ENCODE results near the gene STK10.

STK10 gene

DNA sequence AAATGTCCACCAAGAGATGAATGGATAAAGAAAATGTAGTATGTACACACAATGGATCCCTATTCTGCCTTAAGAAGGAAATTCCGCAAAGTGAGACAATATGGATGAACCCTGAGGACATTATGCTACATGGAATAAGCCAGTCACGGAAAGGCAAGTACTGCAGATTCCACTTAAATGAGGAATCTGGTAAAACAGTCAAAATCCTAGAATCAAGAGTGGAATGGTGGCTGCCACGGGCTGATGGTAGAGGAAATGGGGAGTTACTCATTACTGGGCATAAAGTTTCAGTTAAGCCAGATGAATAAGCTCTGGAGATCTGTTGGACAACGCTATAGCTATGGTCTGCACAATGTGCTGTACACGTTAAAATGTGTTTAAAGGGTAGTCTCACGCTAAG lies 47.2 kb downstream of the STK10 start:
- DNase-seq: no peak

DNA sequence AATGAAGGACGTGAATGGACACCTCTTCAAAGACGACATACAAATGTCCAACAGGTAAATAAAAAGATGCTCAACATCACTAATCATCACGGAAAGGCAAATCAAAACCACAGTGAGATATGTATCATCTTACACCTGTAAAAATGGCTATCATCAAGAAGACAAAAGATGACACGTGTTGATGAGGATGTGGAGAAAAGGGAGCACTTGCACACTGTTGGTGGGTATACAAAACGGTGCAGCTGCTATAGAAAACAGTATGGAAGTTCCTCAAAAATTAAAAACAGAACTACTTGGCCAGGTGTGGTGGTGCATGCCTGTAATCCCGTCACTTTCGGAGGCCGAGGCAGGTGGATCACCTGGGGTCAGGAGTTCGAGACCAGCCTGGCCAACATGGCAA lies 47.9 kb downstream of the STK10 start:
- DNase-seq: no peak

DNA sequence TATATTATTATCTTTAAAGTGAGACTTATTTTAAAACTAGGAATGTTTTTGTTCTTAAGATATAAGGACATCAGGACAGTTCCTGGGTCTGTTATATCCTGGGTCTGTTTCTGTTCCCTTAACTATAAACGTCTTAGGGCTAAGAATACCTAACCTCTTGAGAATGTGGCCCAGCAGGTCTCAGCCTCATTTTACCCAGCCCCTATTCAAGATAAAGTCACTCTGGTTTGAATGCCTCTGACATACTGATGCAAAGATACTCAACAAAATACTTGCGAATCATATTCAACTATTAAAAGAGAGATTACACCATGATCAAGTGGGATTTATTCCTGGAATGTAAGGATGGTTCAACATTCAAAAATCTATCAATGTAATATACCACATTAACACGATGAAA lies 51.0 kb downstream of the STK10 start:
- DNase-seq: no peak

DNA sequence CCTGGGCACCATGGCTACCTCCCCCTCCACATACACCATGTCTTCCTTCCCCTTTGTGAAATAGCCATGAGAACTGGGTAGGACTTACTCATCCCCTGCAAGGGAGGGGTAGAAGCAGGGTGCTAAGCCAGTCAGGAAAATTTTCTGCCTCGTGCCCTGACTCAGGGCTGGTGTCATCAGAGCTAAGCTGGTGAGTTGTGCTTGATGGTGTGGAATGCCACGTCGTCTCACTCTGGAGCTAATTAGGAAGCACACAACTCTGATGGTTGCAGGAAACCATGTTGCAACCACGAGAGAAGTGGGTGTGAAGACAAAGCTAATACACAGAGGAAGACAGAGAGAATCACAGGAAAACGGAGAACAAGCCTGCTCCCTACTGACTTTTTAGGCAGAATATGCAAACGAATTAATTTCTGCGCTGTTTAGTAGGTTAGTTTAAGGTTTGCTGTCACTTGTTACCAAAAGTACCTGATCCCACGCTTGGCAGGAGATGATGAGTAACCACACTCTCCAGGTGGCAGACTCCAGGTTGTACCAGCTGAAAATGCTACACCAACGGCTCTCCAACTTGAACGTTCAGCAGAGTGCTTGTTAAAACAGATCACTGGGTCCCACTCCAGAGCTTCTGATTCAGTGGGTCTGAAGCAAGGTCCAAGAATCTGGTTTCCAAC lies 54.5 kb downstream of the STK10 start:
- peak; percentile 78 for DNase-seq

DNA sequence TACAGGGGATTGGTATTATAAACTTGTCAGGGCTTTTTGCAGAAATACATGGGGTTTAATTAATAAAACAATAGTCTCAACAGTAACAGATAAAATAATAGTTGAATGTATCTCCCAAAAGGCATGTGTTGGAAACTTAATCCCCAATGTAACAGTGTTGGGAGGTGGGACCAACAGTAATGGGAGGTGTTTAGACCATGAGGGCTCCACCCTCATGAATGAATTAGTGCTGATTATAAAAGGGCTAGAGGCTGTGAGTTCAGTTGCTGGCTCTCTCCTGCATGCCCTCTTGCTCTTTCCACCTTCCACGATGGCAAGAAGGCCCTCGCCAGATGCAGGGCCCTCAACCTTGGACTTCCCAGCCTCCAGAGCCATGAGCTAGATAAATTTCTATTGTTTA lies 56.3 kb downstream of the STK10 start:
- no peak for DNase-seq

DNA sequence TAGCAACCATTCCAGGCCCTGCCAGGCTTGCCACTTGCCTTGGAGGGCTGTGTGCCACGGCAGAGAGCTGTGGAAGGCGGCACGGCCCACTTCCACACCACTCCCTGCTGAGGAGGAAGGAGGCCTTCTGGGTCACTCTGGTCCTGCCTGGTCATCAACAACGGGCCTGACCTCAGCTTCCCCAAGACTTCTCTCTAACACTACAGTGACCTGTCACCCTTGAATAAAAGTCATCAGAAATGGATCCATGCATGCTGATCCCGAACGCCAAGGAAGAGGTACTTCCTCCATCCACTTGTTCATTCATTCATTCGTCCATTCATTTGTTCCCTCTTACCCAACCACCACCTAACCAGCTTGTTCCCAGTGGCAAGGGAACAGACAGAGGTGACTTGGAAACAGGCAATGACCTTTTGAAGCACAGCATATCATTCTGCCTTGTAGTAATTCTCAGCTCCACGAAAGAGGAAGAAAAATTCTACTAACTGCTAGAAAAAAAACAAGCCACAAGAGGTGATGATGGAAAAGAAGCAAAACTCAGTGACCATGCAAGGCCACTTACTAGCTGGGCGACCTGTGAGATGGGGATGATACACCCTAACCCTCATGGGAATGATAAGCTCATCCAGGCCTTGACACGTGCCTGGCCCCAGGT lies 58.6 kb downstream of the STK10 start:
- DNase-seq: no peak

DNA sequence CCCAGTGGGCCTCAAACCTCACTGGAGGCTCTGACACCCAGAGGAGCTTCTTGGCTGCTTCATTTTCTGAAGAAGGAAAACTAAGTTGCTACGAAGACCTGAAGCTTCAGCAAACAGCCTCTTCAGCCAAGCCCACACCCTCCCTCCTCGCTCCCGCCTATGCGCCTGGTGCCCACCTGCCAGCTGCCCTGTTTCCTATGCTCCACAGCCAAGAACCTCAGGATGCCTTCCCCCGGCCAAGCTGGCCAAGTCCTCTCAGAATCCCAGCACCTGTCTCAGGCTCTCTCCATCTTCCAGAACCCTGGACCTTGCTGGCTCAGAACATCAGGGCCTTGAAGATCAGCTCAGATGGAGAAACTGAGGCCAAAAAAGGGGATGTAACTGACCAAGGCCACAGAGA lies 60.4 kb downstream of the STK10 start:
- DNase-seq: no peak

DNA sequence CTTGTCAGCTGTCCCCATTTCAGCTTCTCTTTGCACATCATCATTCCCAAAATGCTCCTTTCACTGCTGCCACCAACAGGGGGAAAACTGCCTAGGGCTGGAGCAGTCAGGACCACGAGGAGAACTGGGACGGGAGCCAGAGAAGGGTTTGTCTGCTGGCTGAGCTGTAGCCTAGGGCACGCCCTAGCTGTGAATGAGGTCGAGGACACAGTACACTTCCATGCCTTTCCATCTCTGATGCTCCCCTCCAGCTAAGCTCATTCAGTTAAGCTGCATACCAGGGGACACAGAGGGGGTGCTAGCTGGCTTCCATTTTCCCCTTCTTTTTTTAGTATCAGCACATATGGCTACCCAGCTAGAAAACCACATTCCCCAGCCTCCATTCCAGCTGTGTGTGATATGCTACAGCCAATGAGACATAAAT lies 64.7 kb downstream of the STK10 start:
- DNase-seq: peak; percentile 63

- DNase-seq: no peak
Measured at GRCh38 chr5:172119921-172120688, 67.9 kb downstream of the STK10 start.

DNA sequence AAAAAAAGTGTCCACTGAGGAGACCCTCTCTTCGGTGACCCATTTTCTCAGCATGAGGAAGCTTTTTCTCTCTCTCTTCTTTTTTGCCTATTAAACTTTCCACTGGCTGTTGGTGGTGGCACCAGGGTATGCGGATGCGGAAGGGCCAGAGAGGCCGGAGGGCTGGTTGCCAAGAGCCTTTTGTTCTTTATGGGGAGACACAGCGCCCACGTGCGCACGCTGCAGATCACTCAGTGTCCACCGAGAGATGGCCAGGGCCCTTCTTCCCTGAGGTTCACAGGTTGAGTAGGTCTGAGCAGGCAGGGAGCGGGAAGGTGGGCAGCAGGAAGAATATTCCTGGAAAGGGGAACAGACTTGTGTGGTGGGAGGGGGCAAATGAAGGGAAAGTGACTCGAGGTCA lies 69.1 kb downstream of the STK10 start:
- DNase-seq: no peak

GRCh38 chr5:172117977-172118701 lies 69.9 kb downstream of the STK10 start:
- no peak for DNase-seq

DNA sequence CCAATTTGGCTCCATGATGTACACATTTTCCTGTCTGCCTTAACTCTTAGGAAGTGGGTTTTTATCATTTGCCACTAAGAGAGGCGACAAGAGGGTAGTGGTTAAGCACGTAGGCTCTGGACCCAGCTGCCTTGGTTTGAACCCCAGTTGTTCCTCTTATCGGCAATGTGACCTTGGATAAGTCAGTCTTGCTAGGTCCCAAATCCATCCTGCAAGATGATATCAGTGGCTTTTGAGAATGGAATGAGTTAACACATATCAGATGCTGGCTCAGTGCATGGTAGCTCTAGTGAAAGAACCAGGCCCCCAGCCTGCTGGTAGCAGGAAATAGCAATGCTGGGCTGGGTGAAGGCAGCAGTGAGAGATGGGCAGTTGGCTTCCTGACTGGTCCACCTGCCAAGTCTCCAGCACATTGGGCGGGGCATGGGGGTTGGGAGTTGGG lies 72.5 kb downstream of the STK10 start:
- DNase-seq: no peak

DNA sequence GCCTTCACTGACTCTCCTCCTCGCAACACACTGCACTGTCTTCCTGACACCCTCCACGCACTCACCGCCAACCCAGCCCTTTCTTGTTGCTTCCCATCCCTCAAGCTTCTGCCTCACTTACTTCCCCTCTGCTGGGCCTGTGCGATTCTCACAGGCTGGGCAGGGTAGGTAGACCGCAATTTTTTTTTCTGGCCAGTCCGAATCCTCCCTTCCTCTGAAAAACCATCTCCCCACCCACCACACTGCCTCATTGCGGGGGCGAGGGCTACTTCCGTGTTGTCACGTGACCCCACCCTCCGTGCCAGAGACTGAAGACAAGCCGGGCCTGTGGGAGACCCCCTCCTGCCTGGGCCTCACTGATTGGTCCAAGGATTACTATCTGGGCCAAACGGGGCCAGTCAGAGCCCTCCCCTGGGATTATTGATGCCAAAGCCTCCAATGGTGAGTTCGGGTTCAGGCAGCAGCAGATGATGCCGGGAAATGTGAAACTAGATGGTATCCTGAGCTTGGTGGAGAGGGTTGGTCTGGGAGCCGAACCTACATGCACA lies 73.1 kb downstream of the STK10 start:
- DNase-seq: no peak

- DNase-seq: no peak
Measured at GRCh38 chr5:172113036-172113435, 75.0 kb downstream of the STK10 start.

DNA sequence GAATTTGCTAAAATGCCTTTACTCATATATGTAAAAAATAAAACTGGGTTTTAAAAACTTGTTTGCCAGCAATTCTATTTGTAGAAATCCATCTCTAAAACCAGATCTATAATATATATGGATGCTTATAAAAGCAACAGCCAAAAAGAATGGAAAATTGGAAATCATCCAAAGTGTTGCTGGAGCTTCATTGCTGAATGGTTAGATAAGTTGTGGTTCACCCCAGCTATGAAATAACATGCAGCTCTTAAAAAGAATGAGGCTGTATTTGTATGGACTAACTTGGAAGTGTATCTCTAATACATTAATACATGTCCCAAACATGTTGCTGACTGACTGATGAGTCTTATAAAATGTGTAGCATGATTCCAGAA lies 76.2 kb downstream of the STK10 start:
- DNase-seq: no peak

GRCh38 chr5:172110921-172111851 lies 76.8 kb downstream of the STK10 start:
- peak; percentile 82 for DNase-seq

DNA sequence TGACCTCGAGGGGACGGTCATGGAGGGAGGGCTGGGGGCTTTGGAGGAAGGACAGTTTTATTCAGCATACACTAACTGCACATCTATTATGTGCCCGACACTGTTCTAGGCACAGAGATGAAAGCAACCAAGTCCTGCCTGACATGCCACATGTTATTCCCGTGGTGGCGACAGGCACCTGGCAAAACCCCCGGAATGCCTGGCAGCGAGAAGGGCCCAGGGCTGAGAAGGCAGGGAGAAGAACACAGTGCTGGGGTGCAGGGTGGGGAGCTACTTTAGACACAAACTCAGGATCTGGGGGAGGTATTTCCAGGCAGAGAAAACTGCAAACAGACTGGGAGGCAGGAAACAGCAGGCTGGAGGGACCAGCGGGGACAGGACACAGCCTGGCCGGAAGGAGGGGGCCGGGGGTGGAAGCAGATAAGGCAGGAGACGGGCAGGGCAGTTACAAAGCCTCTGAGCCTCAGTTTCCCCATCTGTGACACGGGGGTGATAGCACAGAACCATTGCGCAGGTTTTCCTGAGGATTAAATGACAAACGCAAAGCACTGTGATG lies 77.7 kb downstream of the STK10 start:
- no peak for DNase-seq

- no peak for DNase-seq
Measured at GRCh38 chr5:172109749-172110148, 78.3 kb downstream of the STK10 start.

DNA sequence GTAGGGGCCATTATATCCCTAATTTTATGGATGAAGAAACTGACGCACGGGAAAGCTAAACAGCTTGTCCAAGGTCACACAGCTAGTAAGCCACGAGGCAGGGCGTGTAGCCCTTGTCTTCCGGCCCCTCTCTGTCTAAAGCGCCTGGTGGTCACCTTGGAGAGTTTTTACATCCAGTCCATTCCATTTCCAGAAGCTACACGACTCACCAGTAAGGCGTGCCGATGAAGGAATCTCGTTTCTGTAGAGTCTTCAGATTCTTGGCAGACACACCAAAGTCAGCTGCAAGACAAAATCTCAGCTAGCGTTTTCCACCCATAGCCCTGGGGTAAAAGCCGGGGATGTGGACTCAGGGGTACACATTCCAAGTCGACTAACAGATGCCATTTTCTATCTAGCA lies 80.5 kb downstream of the STK10 start:
- DNase-seq: peak; percentile 90

DNA sequence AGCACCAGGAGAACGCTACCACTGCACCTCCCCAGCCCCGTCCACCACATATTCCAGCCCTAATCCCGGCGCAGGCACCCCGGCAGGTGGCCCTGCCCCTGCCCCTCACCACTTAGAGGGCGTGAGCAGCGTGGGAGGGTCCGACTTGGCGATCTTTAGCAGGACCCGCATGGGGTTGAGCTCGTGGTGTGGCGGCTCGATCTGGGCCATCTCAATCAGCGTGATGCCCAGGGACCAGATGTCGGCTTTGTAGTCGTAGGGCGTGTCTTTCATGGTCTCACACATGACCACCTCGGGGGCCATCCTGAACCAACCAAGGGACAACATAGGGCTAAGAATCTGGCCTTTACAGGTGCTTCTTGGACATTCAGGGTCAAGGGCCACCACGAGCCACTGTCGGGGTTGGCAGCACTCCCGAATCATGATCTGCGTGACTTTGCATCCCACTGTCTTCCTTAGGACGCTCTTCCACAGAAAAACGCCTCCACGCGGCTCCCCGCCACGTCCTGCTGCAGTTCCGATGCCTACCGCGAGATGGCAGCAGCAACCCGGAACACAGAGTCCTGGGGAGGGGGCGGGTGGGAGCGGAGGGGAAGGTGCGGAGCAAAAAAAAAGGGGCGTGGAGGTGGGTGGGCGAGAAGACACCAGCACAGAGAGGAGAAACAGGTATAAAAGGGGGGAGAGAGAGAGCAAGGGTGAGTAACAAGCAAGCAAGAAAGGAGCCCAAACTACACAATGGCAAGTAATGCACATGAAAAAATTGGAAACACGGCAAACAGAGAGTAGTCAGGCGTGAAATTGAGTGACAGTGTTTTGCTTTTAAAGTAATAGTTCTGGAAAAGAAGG lies 81.3 kb downstream of the STK10 start:
- DNase-seq: peak; percentile 82

DNA sequence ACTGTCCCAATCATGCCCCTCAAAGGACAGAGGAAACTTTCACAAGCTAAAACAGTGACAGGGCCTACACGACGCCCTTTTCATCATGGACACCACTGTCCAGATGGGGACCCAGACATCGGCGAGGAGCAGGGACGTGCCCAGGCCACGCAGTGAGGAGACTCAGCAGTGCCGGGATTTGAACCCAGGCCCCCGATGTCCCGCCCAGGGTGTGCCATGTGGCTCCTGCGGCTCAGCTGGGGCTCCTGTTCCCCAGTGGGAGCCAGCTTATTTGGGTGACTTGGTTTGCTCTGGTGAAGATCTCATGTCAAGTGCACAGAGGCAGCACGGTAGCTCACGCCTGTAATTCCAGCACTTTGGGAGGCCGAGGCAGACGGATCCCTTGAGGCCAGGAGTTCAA lies 82.2 kb downstream of the STK10 start:
- DNase-seq: no peak
